ACC112 (cell line): ENCODE results near the gene ARL8A.

Experiments used
- H2AFZ ChIP-seq: fragments of 200-600 bp; sonication (generic); one replicate; pipeline ENCODE4 v1.6.0; 2017; ENCODE audit warnings: antibody characterized with exemption, low read length; ENCODE audit not compliant: unreplicated experiment
- H3K27ac ChIP-seq: fragments of 200-600 bp; sonication (generic); 2 replicates; pipeline ENCODE4 v1.5.1; 2014; ENCODE audit warnings: low read depth, mild to moderate bottlenecking, antibody characterized with exemption, low read length, moderate library complexity
- H3K27me3 ChIP-seq: fragments of 200-600 bp; sonication (generic); 2 replicates; pipeline ENCODE4 v1.6.1; 2014; ENCODE audit warnings: mild to moderate bottlenecking, antibody characterized with exemption, low read length, moderate library complexity, mixed read lengths; ENCODE audit not compliant: insufficient read depth
- H3K36me3 ChIP-seq: fragments of 200-600 bp; sonication (generic); 2 replicates; pipeline ENCODE4 v1.6.1; 2016; ENCODE audit warnings: mild to moderate bottlenecking, antibody characterized with exemption, low read length, moderate library complexity, mixed read lengths; ENCODE audit not compliant: insufficient read depth
- H3K4me1 ChIP-seq: fragments of 200-600 bp; sonication (generic); one replicate; pipeline ENCODE4 v1.6.1; 2016; ENCODE audit warnings: low read length, mixed read lengths; ENCODE audit not compliant: insufficient read depth, unreplicated experiment, control insufficient read depth
- H3K4me3 ChIP-seq: fragments of 200-600 bp; sonication (generic); 2 replicates; pipeline ENCODE4 v1.5.1; 2014; ENCODE audit warnings: mild to moderate bottlenecking, low read depth, low read length
- H3K79me2 ChIP-seq: fragments of 200-600 bp; sonication (generic); one replicate; pipeline ENCODE4 v1.6.0; 2016; ENCODE audit warnings: low read length; ENCODE audit not compliant: control insufficient read depth, unreplicated experiment, insufficient read depth

The ARL8A gene

DNA sequence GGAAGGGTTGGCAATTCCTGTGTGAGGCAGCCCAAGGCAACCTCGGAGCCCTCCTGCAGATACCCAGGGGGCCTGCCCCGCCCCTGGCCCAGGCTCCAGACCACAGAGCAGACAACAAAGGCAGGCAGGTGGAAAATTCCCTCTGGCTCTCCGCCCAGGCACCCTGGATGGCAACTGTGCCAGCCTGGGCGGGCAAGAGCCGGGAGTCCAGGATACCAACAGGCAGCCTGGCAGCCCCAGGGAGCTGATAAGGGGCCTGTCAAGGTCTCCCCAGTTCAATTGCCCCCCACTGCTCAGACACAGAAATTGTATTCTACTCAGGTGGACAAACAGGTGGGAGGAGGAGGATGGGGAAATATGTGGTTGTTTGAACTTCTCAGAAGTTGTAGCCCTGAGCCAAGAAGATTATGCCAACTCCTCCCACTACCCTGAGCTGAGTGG, 37.2 kb downstream of the ARL8A start:
- Histone ChIP-seq H3K27me3 (no peaks in the 10 kb centered on the region), H3K4me1 (peaks cover 15% of the 10 kb centered on the region), H3K27ac (no peak overlapping the region), H2AFZ (no peak overlapping the region), H3K4me3 (no peak overlapping the region), H3K36me3 (no peaks in the 10 kb centered on the region), H3K79me2 (no peaks in the 10 kb centered on the region)

DNA sequence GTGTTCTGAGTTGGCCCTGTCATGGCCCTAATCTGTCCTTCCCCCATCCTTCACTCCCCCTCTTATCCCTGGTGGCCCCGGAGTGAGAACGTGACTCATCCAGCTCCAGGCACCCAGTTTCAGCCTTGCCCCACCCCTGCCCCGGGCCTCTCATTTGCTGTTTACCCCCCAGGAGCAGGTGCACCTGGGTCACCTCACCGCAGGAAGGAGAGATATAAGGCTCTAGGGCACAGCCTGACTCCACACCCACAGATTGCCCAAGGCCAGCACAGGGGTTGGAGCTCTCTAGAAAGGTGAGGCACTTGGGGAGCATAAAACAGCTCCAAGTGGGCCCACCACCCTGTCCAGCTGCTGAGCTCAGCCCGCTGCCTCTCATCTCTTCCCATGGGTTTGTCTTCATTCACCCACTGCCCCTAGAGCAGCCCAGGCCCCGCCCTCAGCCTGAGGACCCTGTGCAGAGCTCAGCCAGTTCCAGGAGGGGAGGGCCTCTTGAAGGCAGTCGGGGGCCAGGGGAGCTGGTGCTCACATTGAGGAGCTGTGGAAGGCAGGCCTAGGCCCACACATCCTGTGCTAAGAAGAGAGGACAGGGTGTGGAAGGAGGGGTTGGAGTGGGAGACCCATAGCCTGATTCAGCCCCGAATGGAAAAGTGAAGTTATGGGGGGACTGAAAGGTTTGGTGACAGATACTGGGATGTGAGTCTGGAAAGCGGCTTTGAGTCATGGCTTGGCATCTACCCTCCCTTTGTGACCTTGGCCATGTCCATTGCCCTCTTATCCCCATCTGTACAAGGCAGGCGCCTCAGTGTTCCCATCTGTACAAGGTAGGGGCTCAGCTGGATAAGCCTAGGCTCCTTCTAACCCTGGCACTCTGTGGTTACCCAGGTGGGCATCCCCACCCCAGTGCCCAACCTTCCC, 37.9 kb downstream of the ARL8A start:
- Histone ChIP-seq H3K27me3 (no peaks in the 10 kb centered on the region), H3K36me3 (no peaks in the 10 kb centered on the region), H3K27ac (no peak overlapping the region), H3K4me3 (no peak overlapping the region), H3K4me1 (peaks cover 15% of the 10 kb centered on the region), H3K79me2 (no peaks in the 10 kb centered on the region), H2AFZ (no peak overlapping the region)

DNA sequence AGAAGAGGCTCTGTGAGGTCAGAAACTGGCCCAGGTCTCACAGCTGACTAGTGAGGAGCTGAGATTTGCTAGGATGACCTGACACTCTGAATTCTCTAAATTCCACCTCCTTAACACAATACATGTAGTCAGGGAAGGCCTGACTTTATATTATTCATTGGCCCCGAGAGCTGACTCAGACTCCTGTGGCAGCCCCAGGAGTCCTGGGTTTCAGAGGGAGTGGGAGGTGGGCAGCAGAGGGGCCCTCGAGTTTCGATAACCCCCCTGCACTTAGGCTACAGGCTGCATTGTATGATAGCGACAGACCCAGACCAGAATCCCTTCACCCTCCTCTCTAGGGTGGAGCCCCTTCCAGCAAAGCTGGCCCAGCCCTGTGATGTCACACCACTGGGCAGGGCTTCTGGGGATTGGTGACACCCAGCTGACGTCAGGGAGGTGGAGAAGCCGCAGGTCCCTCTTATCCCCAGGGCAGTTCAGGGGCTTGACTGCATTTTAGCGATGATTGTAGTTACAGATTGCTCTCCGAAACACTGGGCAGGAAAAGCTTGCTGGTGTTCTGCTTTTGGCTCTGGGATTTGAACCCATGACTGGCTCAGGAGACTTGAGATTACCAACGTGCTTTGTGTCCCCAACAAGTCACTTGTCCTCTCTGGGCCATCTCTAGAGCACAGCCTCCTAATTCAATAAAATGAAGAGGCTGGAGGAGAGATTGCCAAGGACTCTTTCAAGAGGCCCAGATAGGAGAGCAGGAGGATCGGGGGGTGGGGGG, 38.8 kb downstream of the ARL8A start:
- Histone ChIP-seq H3K79me2 (no peaks in the 10 kb centered on the region), H3K4me1 (peaks cover 15% of the 10 kb centered on the region), H3K27ac (no peak overlapping the region), H3K36me3 (no peaks in the 10 kb centered on the region), H3K4me3 (no peak overlapping the region), H3K27me3 (no peaks in the 10 kb centered on the region), H2AFZ (peak overlapping the region; percentile 55)

DNA sequence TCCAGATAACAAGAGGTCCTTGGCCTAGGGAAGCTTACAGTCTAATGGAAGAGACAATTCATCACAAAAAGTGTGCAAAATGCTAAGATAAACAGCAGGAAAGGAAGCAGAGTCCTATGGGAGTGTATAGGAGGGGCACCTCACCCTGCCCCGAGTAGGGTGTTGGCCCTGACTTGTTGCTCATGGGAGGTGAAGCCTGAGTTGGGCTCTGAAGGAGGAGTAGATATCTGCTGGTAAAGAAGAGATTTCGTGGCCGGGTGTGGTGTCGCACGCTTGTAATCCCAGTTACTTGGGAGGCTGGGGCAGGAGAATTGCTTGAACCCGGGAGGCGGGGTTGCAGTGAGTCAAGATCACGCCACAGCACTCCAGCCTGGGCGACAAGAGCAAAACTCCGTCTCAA, 40.5 kb downstream of the ARL8A start:
- peaks cover 15% of the 10 kb centered on the region for H3K4me1 ChIP-seq
- no peak overlapping the region for H2AFZ ChIP-seq
- H3K27me3 ChIP-seq: no peaks in the 10 kb centered on the region
- H3K79me2 ChIP-seq: no peaks in the 10 kb centered on the region
- no peak overlapping the region for H3K27ac ChIP-seq
- H3K36me3 ChIP-seq: no peaks in the 10 kb centered on the region
- H3K4me3 ChIP-seq: no peak overlapping the region

DNA sequence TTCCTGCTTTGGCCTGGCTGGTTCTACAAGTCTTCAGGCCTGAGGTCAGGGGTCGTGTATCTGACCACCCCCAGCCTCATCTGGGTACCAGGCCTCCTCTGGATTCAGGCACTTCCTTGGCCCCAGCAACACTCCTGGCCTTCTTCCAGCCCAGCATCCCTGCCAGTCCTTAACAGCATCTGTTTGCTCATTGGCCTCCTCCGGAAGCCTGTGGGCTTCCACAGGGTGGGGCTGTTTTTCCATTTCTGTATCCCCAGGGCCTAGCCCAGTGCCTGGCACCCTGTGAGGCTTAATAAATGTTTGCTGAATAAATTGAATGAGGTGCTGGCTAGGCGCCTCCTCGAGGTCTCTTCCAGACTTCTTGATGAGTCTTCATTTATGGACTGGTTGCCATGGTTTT, 43.4 kb downstream of the ARL8A start:
- Histone ChIP-seq H2AFZ (no peak overlapping the region), H3K79me2 (no peaks in the 10 kb centered on the region), H3K4me3 (no peak overlapping the region), H3K27ac (no peak overlapping the region), H3K4me1 (peaks cover 11% of the 10 kb centered on the region), H3K27me3 (no peaks in the 10 kb centered on the region), H3K36me3 (no peaks in the 10 kb centered on the region)

DNA sequence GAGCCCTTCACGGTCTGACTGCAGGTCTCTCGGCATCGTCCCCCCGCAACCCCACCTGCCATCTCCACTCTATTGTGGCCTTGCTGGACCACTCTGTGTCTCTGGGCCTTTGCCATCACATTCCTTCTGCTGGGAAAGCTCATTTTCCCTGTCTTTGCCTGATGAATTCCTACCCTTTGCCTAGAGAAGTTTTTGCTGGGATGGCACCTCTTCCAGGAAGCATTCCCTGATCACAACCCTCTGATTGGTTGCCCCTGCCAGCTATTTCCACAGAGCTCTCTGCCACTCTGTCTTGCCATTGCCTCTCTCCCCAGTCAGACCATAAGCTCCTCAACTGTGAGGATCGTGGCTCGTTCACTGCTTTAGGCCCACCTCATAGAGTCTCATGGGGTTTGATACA, 50.7 kb downstream of the ARL8A start:
- Histone ChIP-seq H3K27me3 (no peaks in the 10 kb centered on the region), H3K79me2 (no peaks in the 10 kb centered on the region), H3K27ac (no peak overlapping the region), H3K4me3 (no peak overlapping the region), H3K36me3 (no peaks in the 10 kb centered on the region), H3K4me1 (no peaks in the 10 kb centered on the region), H2AFZ (no peak overlapping the region)

DNA sequence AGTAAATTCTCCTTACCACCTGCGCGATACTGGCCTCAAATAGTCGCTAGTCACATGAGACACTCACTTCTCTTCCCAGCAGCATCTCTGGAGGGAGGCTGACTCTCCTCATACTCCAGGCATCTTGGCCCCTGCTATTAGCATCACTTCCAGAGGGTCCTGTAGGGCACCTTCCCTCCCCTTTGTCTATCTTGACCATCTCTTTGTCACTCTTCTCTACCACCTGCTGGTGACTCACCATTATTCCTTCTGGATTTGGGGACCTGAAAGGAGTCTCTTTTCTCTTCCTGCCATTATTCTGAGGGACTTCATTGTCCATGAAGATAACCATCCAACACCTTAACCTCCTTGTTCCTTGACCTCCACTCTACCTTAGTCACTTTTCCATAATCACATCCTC, 53.5 kb downstream of the ARL8A start:
- Histone ChIP-seq H3K79me2 (no peaks in the 10 kb centered on the region), H3K4me1 (no peaks in the 10 kb centered on the region), H3K27me3 (no peaks in the 10 kb centered on the region)

DNA sequence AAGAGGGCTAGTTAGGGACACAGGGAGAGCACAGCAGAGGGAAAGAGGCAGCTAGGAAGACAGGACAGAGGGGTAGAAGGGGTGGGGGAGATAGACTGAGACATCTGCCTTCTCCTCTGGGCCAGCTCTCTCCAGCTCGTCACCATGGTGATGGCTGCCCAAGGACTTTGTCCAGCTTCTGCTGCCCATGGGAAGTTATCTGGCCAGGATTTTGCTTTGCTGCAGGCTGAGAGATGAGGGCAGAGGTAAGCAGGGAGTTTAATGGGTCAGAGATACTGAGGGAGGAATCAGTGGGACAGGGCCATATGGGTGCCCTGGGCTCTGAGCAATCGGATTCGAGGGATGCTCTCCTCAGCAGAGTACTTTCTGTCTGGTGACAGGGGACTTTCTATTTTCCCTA, 56.3 kb downstream of the ARL8A start:
- H3K4me3 ChIP-seq: no peak overlapping the region
- H2AFZ ChIP-seq: no peak overlapping the region
- H3K27ac ChIP-seq: no peak overlapping the region
- no peaks in the 10 kb centered on the region for H3K36me3 ChIP-seq
- H3K79me2 ChIP-seq: no peaks in the 10 kb centered on the region
- no peaks in the 10 kb centered on the region for H3K27me3 ChIP-seq
- no peaks in the 10 kb centered on the region for H3K4me1 ChIP-seq

More for the DNA sequence above, 53.5 kb downstream of the ARL8A start:
- H3K36me3 ChIP-seq: no peaks in the 10 kb centered on the region
- no peak overlapping the region for H3K4me3 ChIP-seq
- no peak overlapping the region for H2AFZ ChIP-seq
- H3K27ac ChIP-seq: no peak overlapping the region

DNA sequence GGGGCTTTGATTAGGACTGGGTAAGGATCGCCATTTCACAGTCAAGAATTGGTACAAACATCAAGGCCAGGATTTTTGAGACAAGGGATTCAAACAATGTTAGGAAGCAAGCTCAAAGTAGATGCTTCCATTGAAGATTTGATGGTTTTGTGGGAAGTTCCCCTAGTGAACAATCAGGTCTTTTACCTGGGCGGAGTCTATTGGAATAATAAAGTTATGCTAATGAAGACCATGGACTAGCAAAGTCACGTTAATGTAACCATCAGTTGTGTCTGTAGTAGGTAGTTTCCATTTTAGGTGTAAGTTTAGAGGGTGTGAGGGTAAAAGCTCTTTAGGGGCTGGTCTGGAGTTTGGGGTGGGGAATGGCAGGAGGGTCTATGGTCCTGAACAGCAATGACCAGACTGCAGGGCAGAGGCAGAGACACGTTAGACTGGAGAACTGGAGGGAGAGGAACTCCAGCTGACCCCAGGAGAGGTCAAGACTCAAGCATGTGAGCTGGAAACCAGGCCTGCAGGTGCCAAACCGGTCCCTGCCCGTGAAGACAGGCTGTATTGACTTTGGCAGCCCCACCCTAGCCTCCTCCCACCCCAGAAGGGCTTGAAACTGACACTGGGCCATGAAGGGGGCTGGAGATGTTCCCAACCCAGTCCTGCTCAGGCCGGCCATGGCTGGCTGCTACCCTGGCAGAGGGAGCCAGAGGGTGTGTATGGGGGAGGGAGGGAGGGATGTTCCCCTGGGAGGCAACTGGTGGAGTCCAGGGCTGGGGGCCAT, 57.8 kb downstream of the ARL8A start:
- H3K4me1 ChIP-seq: no peaks in the 10 kb centered on the region
- H3K27me3 ChIP-seq: no peaks in the 10 kb centered on the region
- no peak overlapping the region for H3K4me3 ChIP-seq
- H3K36me3 ChIP-seq: no peaks in the 10 kb centered on the region
- H3K27ac ChIP-seq: no peak overlapping the region
- H3K79me2 ChIP-seq: no peaks in the 10 kb centered on the region
- no peak overlapping the region for H2AFZ ChIP-seq

DNA sequence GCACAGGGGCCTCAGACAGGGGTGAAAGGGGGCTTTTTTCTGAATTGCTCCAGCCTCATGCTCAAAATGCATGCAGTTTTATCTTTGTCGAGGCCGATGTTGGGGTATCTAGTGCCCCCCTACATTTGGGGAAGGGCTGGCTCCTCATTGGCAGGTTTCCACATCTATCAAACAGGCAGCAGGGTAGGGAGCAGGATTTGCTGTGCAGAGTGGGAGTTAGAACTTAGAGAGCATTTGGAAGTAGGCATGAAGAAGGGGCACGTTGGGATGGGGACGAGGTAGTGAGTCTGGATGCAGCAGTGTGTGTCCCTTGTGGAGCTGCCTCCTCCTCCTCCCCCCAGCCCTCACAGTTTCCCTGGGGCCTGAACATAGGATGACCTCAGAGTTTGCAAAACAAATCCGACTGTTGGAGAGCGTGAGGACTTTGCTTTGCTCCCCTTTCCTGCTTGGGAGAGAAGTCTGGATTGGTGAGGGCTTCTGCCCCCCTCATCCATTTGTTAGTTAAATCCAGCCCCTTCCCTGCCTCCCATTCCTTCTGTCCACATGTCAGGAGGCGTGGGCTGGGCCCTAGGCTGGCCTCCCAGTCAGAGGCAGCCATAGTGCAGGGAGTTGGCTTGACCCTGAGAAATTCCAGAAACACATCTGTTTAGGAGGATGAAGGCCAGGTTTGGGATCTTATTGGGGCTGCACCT, 58.7 kb downstream of the ARL8A start:
- no peak overlapping the region for H3K27ac ChIP-seq
- H3K4me1 ChIP-seq: no peaks in the 10 kb centered on the region
- no peaks in the 10 kb centered on the region for H3K36me3 ChIP-seq
- H3K27me3 ChIP-seq: no peaks in the 10 kb centered on the region
- no peak overlapping the region for H2AFZ ChIP-seq
- H3K79me2 ChIP-seq: no peaks in the 10 kb centered on the region
- no peak overlapping the region for H3K4me3 ChIP-seq
